ENCODE data around the gene C6orf47. TPM values are rescaled to one million over a fixed set of nuclear protein-coding genes. Genes with fewer than 3 reads are reported as not detected.

C6orf47 gene
- polyA plus RNA-seq, 1 of the 3 experiments (the other 2 are of a cell fraction) = 10.3 TPM

DNA sequence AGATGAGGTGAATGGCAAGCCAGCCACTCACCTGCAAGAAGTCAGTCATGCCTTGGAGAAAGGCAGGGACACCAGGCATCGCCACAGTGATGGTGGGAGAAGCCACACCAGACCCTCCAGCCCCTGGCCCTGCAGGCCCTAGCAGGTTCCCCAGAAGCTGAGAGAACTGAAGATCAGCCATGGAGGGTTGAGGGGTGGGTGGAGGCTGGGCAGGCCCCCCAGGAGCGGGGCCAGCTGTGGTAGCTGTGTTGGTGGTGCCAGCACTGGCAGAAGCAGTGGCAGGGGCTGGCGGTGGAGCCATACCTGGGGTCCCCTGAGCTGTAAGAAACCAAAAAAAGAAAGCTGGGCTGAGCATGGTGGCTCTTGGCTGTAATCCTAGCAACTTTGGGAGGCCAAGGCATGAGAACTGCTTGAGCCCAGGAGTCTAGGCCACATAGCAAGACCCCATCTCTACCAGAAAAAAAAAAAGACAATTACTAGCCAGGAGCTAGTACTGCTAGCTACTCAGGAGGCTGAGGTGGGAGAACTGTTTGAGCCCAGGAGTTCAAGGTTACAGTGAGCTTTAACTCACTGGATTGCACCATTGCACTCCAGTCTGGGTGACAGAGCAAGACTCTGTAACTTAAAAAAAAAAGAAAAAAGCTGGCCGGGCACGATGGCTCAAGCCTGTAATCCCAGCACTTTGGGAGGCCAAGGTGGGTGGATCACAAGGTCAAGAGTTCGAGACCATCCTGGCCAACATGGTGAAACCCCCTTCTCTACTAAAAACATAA lies 17.6 kb downstream of the C6orf47 start:
- no peak overlapping the region for H3K9ac ChIP-seq
- H3K4me2 ChIP-seq = no peak overlapping the region
- H3K9me3 ChIP-seq = no peaks in the 10 kb centered on the region
- peaks cover 46 to 84% of the 10 kb centered on the region in 2 experiments for H3K36me3 ChIP-seq (replicated peaks in 1 of 2; ENCODE audit: control insufficient read depth in 1 of 2, insufficient read depth in 2 of 2, low read length in 1 of 2)
- H3K27ac ChIP-seq (ENCODE audit: low read depth in 2 of 2, low read length in 1 of 2) = no peak overlapping the region
- no peaks in the 10 kb centered on the region for H3K4me1 ChIP-seq (ENCODE audit: control insufficient read depth in 1 of 2, insufficient read depth in 2 of 2, low read depth in 1 of 2, low read length in 1 of 2)
- H3F3A ChIP-seq (replicated peaks; ENCODE audit: insufficient read depth) = peaks cover 31% of the 10 kb centered on the region
- POLR2A ChIA-PET = interaction anchor here (2.2 kb wide), 1 partner anchor 9 kb away, joined by 11 read pairs; no protein-coding TSS in a partner anchor
- no peaks in the 10 kb centered on the region for H4K20me1 ChIP-seq (ENCODE audit: insufficient read depth)
- no peak overlapping the region for H2AFZ ChIP-seq (ENCODE audit: low read depth)
- TF ChIP-seq EP300 (IDR thresholded peaks at IDR 0.05; ENCODE audit: borderline replicate concordance in 1 of 2, low read depth in 1 of 2, low read length in 1 of 2) = no peak
- TF ChIP-seq, protein P1, sequence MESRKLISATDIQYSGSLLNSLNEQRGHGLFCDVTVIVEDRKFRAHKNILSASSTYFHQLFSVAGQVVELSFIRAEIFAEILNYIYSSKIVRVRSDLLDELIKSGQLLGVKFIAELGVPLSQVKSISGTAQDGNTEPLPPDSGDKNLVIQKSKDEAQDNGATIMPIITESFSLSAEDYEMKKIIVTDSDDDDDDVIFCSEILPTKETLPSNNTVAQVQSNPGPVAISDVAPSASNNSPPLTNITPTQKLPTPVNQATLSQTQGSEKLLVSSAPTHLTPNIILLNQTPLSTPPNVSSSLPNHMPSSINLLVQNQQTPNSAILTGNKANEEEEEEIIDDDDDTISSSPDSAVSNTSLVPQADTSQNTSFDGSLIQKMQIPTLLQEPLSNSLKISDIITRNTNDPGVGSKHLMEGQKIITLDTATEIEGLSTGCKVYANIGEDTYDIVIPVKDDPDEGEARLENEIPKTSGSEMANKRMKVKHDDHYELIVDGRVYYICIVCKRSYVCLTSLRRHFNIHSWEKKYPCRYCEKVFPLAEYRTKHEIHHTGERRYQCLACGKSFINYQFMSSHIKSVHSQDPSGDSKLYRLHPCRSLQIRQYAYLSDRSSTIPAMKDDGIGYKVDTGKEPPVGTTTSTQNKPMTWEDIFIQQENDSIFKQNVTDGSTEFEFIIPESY (IDR thresholded peaks at IDR 0.05; ENCODE audit: borderline replicate concordance, low read depth) = no peak
- no peak for TF ChIP-seq SIN3A (IDR thresholded peaks at IDR 0.05; ENCODE audit: borderline replicate concordance, low read depth, low read length)
- no peak for TF ChIP-seq RCOR1 (IDR thresholded peaks at IDR 0.05; ENCODE audit: low read length)
- TF ChIP-seq, protein P2, sequence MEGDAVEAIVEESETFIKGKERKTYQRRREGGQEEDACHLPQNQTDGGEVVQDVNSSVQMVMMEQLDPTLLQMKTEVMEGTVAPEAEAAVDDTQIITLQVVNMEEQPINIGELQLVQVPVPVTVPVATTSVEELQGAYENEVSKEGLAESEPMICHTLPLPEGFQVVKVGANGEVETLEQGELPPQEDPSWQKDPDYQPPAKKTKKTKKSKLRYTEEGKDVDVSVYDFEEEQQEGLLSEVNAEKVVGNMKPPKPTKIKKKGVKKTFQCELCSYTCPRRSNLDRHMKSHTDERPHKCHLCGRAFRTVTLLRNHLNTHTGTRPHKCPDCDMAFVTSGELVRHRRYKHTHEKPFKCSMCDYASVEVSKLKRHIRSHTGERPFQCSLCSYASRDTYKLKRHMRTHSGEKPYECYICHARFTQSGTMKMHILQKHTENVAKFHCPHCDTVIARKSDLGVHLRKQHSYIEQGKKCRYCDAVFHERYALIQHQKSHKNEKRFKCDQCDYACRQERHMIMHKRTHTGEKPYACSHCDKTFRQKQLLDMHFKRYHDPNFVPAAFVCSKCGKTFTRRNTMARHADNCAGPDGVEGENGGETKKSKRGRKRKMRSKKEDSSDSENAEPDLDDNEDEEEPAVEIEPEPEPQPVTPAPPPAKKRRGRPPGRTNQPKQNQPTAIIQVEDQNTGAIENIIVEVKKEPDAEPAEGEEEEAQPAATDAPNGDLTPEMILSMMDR (IDR thresholded peaks at IDR 0.05) = no peak
- TF ChIP-seq, protein P3, sequence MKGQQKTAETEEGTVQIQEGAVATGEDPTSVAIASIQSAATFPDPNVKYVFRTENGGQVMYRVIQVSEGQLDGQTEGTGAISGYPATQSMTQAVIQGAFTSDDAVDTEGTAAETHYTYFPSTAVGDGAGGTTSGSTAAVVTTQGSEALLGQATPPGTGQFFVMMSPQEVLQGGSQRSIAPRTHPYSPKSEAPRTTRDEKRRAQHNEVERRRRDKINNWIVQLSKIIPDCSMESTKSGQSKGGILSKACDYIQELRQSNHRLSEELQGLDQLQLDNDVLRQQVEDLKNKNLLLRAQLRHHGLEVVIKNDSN (IDR thresholded peaks at IDR 0.05; ENCODE audit: borderline replicate concordance, low read depth) = no peak
- TF ChIP-seq SMC3 (IDR thresholded peaks at IDR 0.05; ENCODE audit: low read depth, low read length) = no peak
- TF ChIP-seq FOSL2 (IDR thresholded peaks at IDR 0.05; ENCODE audit: borderline replicate concordance, low read depth) = no peak
- TF ChIP-seq, protein P4, sequence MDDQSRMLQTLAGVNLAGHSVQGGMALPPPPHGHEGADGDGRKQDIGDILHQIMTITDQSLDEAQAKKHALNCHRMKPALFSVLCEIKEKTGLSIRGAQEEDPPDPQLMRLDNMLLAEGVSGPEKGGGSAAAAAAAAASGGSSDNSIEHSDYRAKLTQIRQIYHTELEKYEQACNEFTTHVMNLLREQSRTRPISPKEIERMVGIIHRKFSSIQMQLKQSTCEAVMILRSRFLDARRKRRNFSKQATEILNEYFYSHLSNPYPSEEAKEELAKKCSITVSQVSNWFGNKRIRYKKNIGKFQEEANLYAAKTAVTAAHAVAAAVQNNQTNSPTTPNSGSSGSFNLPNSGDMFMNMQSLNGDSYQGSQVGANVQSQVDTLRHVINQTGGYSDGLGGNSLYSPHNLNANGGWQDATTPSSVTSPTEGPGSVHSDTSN (IDR thresholded peaks at IDR 0.05) = no peak
- TF ChIP-seq, protein P5, sequence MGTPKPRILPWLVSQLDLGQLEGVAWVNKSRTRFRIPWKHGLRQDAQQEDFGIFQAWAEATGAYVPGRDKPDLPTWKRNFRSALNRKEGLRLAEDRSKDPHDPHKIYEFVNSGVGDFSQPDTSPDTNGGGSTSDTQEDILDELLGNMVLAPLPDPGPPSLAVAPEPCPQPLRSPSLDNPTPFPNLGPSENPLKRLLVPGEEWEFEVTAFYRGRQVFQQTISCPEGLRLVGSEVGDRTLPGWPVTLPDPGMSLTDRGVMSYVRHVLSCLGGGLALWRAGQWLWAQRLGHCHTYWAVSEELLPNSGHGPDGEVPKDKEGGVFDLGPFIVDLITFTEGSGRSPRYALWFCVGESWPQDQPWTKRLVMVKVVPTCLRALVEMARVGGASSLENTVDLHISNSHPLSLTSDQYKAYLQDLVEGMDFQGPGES (IDR thresholded peaks at IDR 0.05; ENCODE audit: low read depth, low read length) = no peak
- TF ChIP-seq NRF1 (IDR thresholded peaks at IDR 0.05; ENCODE audit: low read depth, low read length) = no peak
- peaks cover 4% of the 10 kb centered on the region; the same call in 1 of the 2 replicates for H3K79me2 ChIP-seq (ENCODE audit: insufficient read depth)
- DNase-seq = no peak
- H3K27me3 ChIP-seq (ENCODE audit: insufficient read depth) = no peaks in the 10 kb centered on the region
- CTCF ChIA-PET = interaction anchor here (0.9 to 1.4 kb wide), 4 partner anchors 10 to 97 kb away, joined by 3 to 5 read pairs (median 4); partner anchors contain the start of genes ATP6V1G2 and GPANK1
- no peak overlapping the region for H3K4me3 ChIP-seq (ENCODE audit: low read depth in 2 of 2, low read length in 1 of 2)
- WGBS (ENCODE audit: low lambda C conversion rate) = 90% methylated on average over 5 of the region's 6 CpGs
- no peaks in the 10 kb centered on the region for H3K9me2 ChIP-seq
